Bronchial epithelial cell (primary cell): ENCODE results near the gene DUSP1. TPM values are rescaled to one million over a fixed set of nuclear protein-coding genes. Genes with fewer than 3 reads are reported as not detected.

Source experiments
- DNase-seq: peaks from one replicate; pipeline ENCODE4 v3.0.0-alpha.2; 2010; ENCODE audit warnings: low read depth
- FAIRE-seq: peaks from 2 replicates; lab custom pipeline; 2011; peaks lifted over from hg19 to GRCh38; lab: Jason Lieb, UNC
- H3K27me3 ChIP-seq: 2 replicates; pipeline ENCODE4 v1.5.1; 2011; ENCODE audit warnings: low read length; ENCODE audit not compliant: control insufficient read depth, insufficient read depth
- H3K36me3 ChIP-seq: 2 replicates; pipeline ENCODE4 v1.5.1; 2011; ENCODE audit warnings: low read length; ENCODE audit not compliant: control insufficient read depth, insufficient read depth
- H3K4me3 ChIP-seq: 2 replicates; pipeline ENCODE4 v1.5.1; 2011; ENCODE audit warnings: mild to moderate bottlenecking, low read depth, low read length, control low read depth
- total RNA-seq: library from RNA; depleted of rRNA; stranded (reverse); fragments of >200 nt; gene quantifications from 2 replicates; pipeline ENCODE4 v1.2.1, GENCODE V29; 2014
- TF ChIP-seq, protein P1 (sequence below): IDR thresholded peaks from 2 replicates; pipeline ENCODE4 v1.5.1; 2011; ENCODE audit warnings: mild to moderate bottlenecking, moderate library complexity, low read length, control low read depth, inconsistent platforms; ENCODE audit not compliant: insufficient read depth, severe bottlenecking

The DUSP1 gene
- total RNA-seq, 1 donor from 2014 or later, result 114 TPM

DNA sequence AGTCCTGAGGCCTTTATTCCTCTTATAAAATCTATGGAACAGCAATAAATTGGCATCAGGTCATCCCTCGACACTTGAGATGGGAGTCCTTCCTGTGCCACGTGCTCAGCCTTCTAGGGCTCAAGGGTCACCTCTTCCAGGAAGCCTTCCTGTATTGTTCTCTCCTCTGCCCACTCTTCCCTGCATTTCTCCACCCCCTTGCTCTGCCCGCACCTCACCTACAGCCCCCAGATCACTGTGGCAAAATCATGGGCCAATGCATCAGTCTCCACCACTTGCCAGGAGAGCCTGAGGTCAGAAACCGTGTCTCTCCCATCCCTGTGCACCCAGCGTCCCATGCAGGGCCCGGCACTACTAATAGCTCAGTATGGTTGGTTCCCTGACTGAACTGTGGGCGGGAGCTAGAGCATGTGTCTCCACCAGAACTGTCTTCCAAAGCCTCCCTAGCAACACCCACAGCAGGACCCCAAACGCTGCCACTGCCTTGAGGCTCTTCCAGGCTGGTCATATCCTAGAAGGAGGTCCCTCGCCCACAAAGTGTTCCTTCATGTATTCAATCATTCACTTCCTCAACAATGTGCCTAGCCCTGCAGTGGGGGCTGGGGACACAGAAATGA, 13.5 kb downstream of the DUSP1 start:
- no peak for DNase-seq
- TF ChIP-seq, protein P1, sequence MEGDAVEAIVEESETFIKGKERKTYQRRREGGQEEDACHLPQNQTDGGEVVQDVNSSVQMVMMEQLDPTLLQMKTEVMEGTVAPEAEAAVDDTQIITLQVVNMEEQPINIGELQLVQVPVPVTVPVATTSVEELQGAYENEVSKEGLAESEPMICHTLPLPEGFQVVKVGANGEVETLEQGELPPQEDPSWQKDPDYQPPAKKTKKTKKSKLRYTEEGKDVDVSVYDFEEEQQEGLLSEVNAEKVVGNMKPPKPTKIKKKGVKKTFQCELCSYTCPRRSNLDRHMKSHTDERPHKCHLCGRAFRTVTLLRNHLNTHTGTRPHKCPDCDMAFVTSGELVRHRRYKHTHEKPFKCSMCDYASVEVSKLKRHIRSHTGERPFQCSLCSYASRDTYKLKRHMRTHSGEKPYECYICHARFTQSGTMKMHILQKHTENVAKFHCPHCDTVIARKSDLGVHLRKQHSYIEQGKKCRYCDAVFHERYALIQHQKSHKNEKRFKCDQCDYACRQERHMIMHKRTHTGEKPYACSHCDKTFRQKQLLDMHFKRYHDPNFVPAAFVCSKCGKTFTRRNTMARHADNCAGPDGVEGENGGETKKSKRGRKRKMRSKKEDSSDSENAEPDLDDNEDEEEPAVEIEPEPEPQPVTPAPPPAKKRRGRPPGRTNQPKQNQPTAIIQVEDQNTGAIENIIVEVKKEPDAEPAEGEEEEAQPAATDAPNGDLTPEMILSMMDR, result no peak
- FAIRE-seq, result no peak
- Histone ChIP-seq H3K27me3 (no peaks in the 10 kb centered on the region), H3K36me3 (no peaks in the 10 kb centered on the region), H3K4me3 (no peak overlapping the region)

DNA sequence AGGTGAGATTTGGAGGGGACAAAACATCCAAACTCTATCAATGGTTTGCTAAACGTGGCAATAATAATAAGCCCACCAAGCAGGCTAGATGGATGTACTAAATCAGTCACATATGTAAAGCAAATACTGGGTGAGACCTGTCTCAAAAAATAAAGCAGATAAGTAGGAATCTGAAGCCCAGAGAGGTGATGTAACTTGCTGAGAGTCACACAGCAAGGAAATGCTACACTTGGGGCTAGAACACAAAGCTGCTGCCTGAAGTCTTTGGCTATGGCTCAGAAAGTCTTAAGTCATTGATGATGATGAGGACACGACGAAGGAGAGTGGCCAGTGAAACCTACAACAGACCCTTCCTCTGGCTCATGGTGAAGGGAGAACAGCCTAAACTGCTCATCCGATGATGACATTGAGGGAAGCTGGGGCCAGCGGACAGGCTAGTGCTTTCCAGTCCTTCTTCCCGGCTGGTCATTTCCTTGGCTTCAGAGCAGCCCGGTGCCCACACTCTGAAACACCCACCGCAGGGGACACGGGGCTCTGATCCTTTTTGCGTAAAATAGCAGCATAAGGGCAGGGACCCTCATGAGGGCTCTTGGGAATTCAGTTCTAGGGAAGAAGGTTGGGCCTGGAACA, 14.1 kb downstream of the DUSP1 start:
- Histone ChIP-seq H3K4me3 (no peak overlapping the region), H3K36me3 (no peaks in the 10 kb centered on the region), H3K27me3 (no peaks in the 10 kb centered on the region)
- DNase-seq (no peak), FAIRE-seq (no peak)
- TF ChIP-seq, protein P1, result no peak

DNA sequence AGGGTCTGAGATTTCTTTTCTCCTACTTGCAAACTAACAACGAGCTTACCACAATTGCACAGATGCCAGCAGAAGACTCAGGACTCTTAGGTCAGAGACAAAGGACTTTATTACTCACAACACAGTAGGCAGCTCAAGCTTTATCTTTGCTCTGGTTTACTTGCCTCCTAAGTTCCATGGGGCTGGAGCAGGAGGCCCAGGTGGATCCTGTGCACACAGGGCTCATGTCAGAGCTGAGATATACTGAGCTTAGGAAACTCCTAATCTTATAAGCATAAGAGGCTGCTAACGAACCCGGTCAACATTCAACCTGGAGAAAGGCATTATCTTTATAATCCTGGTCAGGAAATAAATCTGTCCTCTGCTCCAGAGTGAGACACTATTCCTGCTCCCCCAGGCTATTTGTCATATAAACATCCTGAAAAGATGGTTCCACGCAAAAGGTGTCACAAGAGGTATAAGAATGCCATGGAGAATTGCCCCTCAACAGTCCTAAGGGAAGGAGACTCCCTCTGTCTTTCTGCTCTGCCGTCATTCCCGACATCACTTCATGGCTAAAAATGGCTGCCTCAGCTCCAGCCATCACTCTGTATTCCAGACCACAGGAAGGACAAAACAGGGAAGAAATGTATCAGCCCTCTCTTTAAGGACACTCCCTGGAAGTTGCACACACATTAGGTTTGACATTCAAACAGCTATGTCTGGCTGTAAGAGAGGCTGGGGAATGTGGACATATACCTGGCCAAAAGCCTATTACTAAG, 16.2 kb downstream of the DUSP1 start:
- Histone ChIP-seq H3K27me3 (no peaks in the 10 kb centered on the region), H3K36me3 (no peaks in the 10 kb centered on the region), H3K4me3 (no peak overlapping the region)
- TF ChIP-seq, protein P1, result no peak
- no peak for DNase-seq
- FAIRE-seq, result peak; percentile 72

DNA sequence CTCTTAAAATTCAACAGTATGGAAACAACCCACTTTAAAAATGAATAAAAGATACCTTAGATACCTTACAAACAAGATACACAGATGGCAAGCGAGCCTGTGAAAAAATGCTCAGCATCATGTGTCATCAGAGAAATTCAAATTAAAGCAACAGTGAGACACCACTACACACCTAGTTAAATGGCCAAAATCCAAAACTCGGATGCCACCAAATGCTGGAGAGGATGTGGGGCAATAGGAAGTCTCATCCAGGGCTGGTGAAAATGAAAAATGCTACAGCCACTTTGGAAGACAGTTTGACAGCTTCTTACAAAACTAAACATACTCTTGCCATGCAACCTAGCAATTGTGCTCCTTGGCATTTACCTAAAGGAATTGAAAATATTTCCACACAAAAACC, 17.9 kb downstream of the DUSP1 start:
- DNase-seq, result no peak
- no peak overlapping the region for H3K4me3 ChIP-seq
- H3K36me3 ChIP-seq, result no peaks in the 10 kb centered on the region
- TF ChIP-seq, protein P1, result no peak
- no peak for FAIRE-seq
- no peaks in the 10 kb centered on the region for H3K27me3 ChIP-seq

DNA sequence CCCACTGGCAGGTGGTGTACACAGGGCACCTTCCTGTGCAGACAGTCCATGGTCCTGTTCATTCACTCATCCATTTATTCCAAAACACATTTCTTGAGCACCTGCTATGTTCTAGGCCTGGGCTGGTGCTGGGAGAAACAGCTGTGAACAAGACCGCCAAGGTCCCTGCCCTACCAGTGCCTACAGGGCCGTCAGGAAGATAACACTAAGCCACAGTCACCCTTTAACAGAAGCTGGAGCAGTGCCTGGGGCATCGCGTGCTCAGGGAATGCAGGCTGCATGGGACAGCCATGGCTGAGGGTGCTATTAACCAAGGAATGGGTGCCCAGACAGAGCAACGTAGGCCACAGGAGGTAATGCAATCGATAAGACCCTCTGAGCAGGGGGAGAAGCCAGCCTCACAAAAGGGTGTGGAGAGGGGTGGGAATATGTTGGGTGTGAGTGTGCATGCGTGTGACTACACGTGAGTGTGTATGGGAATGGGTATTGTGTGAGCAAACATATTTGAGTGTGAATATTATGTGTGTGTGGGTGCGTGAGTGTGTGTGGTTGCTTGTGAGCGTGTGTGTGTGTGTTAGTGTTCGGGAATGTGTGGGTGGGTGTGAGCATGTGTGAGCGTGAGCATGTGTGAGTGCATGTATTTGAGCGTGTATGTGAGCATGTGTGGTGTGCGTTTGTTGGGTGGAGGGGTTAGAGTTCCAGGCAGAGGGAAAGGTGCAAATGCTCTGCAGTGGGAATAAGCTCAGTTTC, 19.1 kb downstream of the DUSP1 start:
- TF ChIP-seq, protein P1, result no peak
- no peak overlapping the region for H3K4me3 ChIP-seq
- FAIRE-seq (peak; percentile 80), DNase-seq (no peak)
- no peaks in the 10 kb centered on the region for H3K27me3 ChIP-seq
- H3K36me3 ChIP-seq, result no peaks in the 10 kb centered on the region
